ENCODE results near the gene LHFPL3. TPM values are rescaled to one million over a fixed set of nuclear protein-coding genes. Genes with fewer than 3 reads are reported as not detected.
A peak's percentile ranks its signal among the peaks of the same experiment; 100 is the strongest.

The LHFPL3 gene
- total RNA-seq, 2 donors from 2014 or later: not detected

- Histone ChIP-seq H3K27me3 (replicated peaks; ENCODE audit: insufficient read depth) (no peaks in the 10 kb centered on the region), H3K9me3 (no peaks in the 10 kb centered on the region), H3K4me1 (ENCODE audit: control insufficient read depth in 1 of 2, low read depth in 2 of 2) (peaks cover 6 to 30% of the 10 kb centered on the region in 2 donors), H3K36me3 (no peaks in the 10 kb centered on the region), H3K27ac (peak overlapping the region; percentile 68 to 72), H3K4me3 (peak overlapping the region; percentile 25)
- ATAC-seq (ENCODE audit: insufficient number of reproducible peaks, low FRiP score, low read depth): peak; percentile 64
- DNase-seq (ENCODE audit: low spot score): no peak
- no peak for TF ChIP-seq CTCF (IDR thresholded peaks at IDR 0.05)
These were observed 622.4 kb downstream of the LHFPL3 start for GRCh38 chr7:104950754-104951153.

- H3K27me3 ChIP-seq (replicated peaks; ENCODE audit: insufficient read depth): no peaks in the 10 kb centered on the region
- peak overlapping the region; percentile 68 to 72 for H3K27ac ChIP-seq
- peak overlapping the region; percentile 25 for H3K4me3 ChIP-seq
- no peak for TF ChIP-seq CTCF (IDR thresholded peaks at IDR 0.05)
- H3K9me3 ChIP-seq: no peaks in the 10 kb centered on the region
- ATAC-seq (ENCODE audit: insufficient number of reproducible peaks, low FRiP score, low read depth) (peak; percentile 46), DNase-seq (ENCODE audit: low spot score) (no peak)
- H3K36me3 ChIP-seq: no peaks in the 10 kb centered on the region
- peaks cover 3 to 24% of the 10 kb centered on the region in 2 donors for H3K4me1 ChIP-seq (ENCODE audit: control insufficient read depth in 1 of 2, low read depth in 2 of 2)
These were observed 623.1 kb downstream of the LHFPL3 start for GRCh38 chr7:104951546-104951945.

- Histone ChIP-seq H3K4me3 (no peak overlapping the region), H3K9me3 (no peaks in the 10 kb centered on the region), H3K36me3 (no peaks in the 10 kb centered on the region), H3K27me3 (replicated peaks; ENCODE audit: insufficient read depth) (no peaks in the 10 kb centered on the region), H3K27ac (no peak overlapping the region), H3K4me1 (ENCODE audit: control insufficient read depth in 1 of 2, low read depth in 2 of 2) (peaks cover 11 to 48% of the 10 kb centered on the region in 2 donors)
- no peak for DNase-seq (ENCODE audit: low spot score)
- no peak for ATAC-seq (ENCODE audit: insufficient number of reproducible peaks, low FRiP score, low read depth)
- TF ChIP-seq CTCF (IDR thresholded peaks at IDR 0.05): no peak
These were observed 626.9 kb downstream of the LHFPL3 start for GRCh38 chr7:104955276-104955675.

Other genes starting within 250 kb of the LHFPL3 start
- 10 to 100 TPM; 13.8 to 14.8 TPM for gene ORC5, start 120.6 kb upstream of the LHFPL3 start, total RNA-seq